ENCODE data around the gene TTN.
A peak's percentile ranks its signal among the peaks of the same experiment; 100 is the strongest.

The TTN gene

GRCh38 chr2:178811045-178811444 is 3.8 kb upstream of the TTN start:
- DNase-seq = no peak

DNA sequence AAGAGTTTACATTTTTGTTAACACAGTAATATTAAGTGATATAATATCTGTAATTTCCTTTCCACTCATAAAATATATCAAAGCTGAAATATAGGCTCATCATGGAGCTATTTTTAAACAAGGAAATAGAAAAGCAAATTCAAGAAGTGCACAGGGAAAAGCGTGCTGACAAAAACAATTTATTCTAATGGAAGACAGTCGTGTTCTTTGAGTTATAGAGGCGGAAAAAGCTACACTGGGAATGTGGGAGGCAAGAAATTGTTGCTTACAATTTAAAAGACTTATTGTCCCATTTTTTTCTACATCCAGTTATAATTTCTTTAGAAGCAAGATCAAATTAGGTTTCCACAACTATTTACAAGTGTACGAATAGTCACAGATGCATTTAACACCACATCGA is 3.2 kb upstream of the TTN start:
- no peak for DNase-seq

DNA sequence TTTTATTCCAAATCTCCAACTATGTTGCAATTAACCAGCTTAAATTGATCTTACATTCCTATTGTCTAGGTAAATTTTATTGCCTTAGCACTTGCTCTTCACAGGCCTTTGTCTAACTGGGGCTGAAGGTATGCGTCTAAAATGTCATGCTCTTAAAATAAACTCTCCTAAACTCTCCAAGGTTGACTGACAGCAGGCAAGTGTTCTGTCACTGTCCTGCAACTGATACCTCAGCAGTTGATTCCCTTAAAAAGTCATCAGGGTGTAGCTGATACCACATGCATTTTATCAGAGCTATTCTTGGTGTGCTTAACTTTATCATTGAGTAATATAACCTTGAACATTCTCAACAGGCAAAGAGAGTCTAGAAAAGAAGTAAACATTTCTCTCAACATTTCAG is 680 bp downstream of the TTN start:
- no peak for DNase-seq

DNA sequence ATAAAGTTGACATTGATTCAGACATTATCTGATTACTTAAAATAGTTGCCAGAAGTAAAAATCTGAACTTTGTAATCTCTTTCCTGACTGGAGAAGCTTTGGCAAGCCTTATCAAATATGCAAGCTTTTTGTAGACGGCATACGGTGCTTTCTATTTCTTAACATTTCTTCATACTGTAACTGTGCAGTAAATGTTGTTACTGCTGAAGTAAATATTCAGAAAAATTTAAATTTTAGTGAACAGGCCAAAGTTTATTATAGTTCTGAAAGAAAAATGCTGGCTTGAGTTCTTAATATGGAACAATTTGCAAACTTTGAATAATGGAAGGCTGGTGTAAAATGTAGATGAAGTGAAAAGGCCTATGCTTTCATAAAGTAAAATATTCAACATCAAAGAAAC is 1.8 kb downstream of the TTN start:
- DNase-seq = no peak

GRCh38 chr2:178804791-178805190 is 2.4 kb downstream of the TTN start:
- DNase-seq = peak; percentile 9

DNA sequence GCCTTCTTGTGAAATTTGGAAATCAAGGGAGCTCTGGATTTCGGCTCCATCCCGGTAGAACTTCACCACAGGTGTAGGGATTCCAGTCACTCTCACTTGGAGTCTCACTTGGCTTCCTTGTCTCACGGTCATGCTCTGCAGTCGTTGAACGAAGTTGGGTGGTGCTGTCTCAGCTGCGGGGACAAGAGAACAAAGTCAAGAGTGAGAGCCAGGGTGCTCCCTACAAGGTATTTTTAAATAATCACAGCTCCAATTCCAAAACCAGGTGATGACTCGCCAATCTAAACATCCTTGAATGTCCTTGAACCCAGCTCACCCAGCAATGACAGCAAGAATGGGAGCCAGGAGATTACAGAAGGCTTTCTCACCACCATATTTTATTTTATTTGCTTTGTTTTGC is 6.7 kb downstream of the TTN start:
- DNase-seq = no peak

- no peak for DNase-seq
Measured at GRCh38 chr2:178799305-178799704, 7.9 kb downstream of the TTN start.

DNA sequence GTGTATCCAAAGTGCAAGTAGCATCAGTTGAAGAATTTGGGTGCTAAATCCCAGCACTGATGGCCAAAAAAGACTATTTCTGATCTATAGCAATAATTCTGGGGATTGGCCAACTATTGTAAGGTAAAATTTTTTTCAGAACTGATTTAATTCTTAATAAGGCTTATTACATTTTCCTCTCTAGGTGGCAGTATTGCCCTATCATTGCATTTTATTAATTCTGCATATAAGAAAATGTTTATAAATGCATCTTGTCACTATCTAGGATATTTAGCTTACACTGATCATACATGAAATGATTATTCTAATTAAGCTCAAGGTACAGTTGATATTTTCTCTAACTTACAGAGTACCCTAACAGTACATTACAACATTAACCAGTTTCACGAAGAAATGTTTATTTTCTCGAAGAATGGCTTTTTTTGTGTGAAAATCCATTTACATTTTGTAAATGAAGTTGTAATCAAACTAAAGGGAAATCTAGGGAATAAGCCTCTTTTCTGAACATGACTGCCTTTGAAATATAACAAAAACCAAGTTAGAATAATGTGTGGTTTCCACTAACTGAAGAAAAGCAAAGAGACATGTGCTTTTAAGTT is 11.0 kb downstream of the TTN start:
- peak; percentile 26 for DNase-seq

DNA sequence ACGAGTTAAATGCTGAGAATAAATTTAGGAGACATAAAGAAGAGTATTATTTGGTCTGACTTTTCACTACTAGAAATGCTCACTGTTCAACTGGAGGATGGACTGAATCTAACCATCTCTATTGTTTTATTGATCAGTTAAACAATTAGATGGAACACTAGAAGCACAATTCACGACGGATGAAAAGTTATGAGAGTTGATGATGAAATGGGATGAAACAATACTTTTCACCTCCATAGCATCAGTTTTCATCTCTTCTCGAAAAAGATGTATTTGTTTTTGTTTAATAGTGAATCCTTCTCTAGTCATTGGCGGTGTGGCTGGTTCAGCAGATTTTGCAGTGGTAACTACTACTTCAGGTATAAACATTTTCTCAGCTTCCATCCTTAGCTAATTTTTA is 19.3 kb downstream of the TTN start:
- no peak for DNase-seq

DNA sequence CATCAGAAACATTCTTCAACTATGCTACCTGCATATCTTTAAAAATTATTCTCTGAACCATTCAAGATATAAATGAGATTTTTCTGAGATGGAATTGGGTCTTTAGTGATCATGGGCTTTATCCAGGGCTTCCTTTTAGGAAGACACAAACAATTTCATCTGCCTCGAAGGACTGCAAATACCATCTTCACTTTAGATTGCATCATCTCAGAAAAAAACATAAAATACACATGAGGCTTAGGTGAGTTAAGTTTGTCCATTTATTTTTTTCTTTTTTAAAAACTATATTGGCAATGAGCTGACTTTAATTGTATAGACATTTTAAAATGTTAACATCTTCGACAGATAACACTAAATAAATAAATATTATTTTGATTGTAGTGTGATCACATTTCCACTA is 20.1 kb downstream of the TTN start:
- DNase-seq = no peak

DNA sequence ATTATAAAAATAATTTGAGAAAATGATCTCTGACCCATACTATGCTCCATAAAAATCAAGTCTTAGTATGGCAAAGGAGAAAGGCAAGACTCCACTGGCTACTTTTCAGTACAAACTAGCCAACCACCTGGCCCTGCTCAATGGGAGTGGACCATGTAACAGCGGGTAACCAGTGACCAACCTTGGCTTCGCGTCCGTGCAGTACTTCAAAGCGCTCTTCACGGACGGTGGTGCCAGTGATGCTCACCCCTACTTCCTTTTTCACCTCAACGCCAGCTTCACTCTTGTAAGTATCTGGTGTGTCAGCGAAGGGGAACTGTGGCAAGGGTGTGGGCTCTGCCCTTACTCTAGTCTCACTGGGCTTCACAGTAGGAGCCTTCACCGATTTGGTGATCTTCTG is 23.3 kb downstream of the TTN start:
- DNase-seq = no peak

GRCh38 chr2:178782236-178782635 is 25.0 kb downstream of the TTN start:
- no peak for DNase-seq

DNA sequence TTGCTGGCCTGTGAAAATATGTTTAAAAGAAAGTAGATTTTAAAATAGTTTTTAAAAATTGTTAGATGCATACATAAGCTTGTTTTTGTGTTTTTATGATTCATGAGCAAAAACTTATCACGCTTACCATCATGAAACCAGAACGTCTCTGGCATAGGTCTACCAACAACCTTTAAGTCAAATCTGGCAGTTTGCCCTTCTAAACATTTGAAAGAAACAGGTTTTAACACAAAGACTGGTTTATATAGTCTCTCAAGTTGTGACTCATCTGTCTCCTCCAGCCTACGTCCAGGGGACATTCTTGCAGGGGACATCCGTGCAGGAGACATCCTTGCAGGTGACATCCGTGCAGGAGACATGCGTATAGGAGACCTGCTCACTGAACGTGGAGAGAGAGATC is 29.6 kb downstream of the TTN start:
- no peak for DNase-seq

GRCh38 chr2:178776751-178777150 is 30.5 kb downstream of the TTN start:
- no peak for DNase-seq

- no peak for DNase-seq
Measured at GRCh38 chr2:178775975-178776374, 31.2 kb downstream of the TTN start.

DNA sequence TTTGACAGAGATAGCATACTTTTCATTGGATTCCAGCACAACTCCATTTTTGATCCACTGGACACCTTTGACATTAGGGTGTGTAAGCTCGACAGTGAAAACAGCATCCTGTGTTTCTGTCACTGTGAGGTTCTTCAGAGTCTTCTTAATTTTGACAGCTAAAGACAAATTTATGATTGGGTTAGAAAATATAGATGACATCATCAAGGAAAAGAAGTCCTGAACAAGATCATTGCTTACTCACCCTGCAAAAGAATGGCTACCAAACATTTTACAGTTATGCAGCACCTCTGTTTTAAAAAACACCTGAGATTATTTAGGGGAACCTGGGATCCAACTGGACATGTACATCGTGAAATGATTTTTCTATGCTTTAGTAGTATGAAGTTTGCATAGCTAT is 36.7 kb downstream of the TTN start:
- DNase-seq = no peak

DNA sequence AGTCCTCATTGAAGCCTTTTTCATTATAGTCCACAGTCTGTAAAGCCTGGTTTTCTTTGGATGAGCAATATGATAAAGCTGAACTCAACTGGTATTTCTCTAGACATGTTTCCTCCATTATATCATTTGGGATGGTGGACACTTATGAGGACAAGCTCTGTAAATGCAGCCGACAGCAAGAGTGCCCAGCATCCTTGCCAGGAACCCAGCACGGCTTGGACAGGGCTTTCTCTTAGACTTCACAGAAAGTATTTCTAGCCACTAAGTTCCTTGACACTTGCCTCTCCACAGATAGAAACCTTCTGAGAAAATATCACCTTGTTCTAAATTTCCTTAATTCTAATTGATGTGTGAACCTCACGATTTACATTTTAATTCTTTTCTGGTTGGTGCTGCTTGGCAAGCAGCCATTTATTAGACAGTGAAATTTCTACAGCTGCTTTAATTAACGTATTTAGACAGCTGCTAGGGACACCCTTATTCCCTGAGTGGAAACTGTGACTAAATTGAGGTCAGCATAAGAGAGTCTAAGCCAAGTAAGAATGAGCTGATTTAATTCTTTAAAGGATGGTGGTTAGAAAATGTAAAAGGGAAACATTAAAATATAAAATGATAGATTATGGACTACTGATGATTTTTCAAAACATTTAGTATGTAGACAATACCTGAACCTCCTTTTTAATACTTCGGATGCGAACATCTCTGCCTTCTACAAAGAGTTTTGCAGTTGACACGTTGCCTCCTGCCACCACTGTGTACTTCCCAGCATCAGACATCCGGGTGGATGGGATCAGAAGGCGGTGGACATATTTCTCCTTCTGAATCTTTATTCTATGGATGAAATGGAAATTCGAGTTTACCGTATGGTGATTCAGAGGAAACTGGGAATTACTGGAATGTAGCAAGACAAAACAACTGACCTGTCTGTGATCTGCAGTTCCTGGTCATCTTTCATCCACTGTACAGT is 39.8 kb downstream of the TTN start:
- no peak for DNase-seq

DNA sequence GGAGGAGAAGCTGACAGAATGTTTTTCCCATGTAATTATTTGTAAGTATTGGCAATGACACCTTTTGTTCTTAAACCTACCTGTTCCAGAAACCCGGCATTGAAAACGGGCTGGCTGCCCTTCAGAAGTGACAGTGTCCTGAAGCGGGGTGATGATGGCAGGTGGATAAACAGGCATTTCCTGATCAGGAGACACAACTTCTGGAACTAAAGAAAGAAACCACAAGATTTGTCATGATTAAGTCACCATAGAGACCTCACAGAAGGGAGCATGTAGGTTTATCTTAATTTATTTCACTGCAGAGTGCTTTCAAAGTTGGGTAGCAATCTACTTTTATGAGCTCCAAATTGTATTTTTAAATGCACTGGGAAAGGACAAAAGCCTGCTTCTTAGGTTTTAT is 43.1 kb downstream of the TTN start:
- no peak for DNase-seq

DNA sequence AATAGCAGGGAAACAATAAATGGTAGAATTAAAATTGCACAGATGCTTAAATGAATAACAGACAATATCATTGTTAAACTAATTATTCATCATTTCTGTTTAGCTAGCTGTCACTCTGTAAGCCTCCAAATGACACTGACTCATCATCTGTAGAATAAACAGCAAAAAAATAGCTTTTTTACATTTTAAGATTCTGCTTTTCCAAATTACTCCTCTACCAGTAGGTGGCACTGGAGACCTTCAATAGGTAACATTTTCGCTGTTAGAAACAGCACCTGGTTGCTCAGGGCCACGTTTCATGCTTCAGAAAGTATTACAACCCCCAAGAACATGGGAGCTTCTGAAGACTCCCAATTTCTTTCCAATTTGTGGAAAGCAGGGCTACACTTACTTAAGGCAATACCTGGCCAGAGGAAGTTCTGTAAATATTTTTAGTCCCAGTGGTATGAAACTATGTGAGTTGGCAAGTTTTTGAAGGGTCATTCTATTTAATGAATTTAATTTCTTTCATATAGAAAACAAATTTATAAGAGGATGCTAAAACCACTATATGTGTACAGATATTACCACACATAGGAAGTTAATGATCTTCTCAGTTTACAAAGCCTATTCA is 45.4 kb downstream of the TTN start:
- peak; percentile 44 for DNase-seq

DNA sequence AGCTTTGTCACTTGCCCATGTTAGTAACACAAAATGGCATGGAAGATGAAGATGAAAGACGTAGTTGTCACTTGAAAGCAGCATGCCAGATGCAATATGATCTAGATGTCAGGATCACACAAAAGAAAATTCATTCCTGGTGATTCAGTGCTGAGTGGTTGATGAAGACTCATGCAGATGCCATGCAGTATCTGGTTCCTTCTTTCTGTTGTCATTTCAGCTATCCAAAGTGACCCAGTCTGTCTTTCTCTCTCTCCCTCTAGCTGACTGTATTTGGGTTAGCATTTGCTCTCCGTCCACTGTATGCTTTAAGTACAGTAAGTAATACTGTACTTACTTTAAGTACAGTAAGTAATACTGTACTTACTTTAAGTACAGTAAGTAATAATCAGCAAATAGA is 50.4 kb downstream of the TTN start:
- DNase-seq = peak; percentile 64

- DNase-seq = peak; percentile 18
Measured at GRCh38 chr2:178756343-178756742, 50.9 kb downstream of the TTN start.

- peak; percentile 9 for DNase-seq
Measured at GRCh38 chr2:178747767-178748166, 59.5 kb downstream of the TTN start.

GRCh38 chr2:178734518-178734917 is 72.7 kb downstream of the TTN start:
- no peak for DNase-seq

DNA sequence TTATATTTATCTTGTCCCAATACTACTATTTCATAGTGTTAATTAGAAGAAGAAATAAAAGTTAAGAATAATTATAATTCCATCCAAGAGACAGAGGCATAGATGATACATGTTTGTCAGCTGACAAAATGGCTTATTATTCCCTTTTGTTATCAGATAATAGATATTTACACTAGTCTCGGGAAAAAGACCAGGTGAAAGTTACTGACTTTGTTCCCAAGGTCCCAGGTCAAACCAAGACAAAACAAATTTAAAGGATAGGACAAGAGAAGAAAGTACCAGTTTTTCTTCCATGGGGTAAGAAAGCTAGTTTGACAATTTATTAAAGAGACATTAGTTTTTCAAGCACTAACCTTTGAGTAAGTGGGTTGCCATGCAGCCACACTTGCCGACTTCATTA is 73.2 kb downstream of the TTN start:
- no peak for DNase-seq
